ENCODE results near the gene TAS2R9.

The TAS2R9 gene

DNA sequence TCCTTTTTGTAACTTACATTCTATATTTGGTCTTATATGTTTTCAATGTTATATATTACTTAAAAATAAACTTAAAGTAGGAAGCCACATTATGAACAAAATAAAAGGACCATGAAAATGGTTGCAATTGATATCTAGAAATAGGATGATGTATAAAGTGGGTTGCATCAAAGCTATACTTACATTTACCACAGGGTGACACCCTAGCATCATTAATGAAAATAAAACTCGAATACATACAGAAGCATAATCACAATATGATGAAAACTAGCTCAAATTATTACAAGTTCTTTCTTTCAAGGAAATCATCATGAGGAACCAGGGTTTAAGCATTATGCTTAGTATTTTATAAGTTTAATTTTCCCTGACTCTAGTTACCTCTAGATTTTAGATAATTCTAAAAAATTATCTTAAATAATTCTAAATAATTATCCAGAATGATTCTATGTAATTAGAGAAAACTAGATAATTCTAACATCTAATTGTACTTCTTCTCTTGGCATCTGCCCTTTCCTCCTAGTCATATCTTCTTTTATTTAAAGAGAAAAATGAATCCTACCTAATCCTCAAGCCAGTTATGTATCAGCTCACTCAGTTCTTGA is 38.7 kb downstream of the TAS2R9 start:
- TF ChIP-seq POLR2A (IDR thresholded peaks at IDR 0.05; ENCODE audit: low read depth, low read length) (no peak), TAF1 (IDR thresholded peaks at IDR 0.05; ENCODE audit: low read depth, low read length) (no peak), SPI1 (IDR thresholded peaks at IDR 0.05; ENCODE audit: low read depth, low read length) (no peak), POLR2AphosphoS5 (IDR thresholded peaks at IDR 0.05; ENCODE audit: low read depth, low read length) (no peak), PAX5 (IDR thresholded peaks at IDR 0.05; ENCODE audit: insufficient read depth, low read length, severe bottlenecking) (no peak), POU2F2 (IDR thresholded peaks at IDR 0.05; ENCODE audit: low read depth, low read length) (no peak)
- FAIRE-seq (peak; percentile 65), DNase-seq (ENCODE audit: insufficient read length, low spot score) (no peak)

DNA sequence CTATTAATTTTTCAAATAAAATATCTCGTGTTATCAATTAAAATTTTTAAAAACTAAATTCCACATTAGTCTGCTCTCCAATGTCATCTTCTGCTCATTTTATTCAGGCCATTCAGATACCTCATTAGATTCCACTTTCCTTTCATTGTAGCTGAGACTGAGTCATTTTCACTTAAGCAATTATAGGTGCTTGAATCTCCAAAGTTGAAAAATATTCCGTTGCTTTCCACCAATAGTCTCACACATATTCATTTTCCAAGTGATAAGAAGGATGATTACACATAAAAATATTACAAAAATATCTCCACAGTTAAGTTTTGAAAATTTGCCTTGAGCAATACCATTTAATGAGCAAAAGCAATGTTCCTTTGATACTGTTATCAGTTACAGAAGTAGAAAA is 50.3 kb downstream of the TAS2R9 start:
- TF ChIP-seq SPI1 (IDR thresholded peaks at IDR 0.05; ENCODE audit: low read depth, low read length) = no peak
- DNase-seq (ENCODE audit: insufficient read length, low spot score) = no peak
- no peak for FAIRE-seq

All from GM12891 (cell line).